Subcutaneous adipose tissue (tissue), 4 donors: ENCODE data around the gene CELSR1. TPM values are rescaled to one million over a fixed set of nuclear protein-coding genes. Genes with fewer than 3 reads are reported as not detected.

Source experiments
- total RNA-seq, 4 donors: library from RNA; depleted of rRNA; stranded (reverse); fragments of >200 nt; gene quantifications; one replicate each; pipeline ENCODE4 v1.1.0, GENCODE V29; 2016
- TF ChIP-seq, protein P1 (sequence below): fragments of 450-650 bp; IDR thresholded peaks from one replicate; pipeline ENCODE4 v1.5.1; 2016; ENCODE audit warnings: low read depth, mild to moderate bottlenecking, control low read depth, antibody characterized with exemption, moderate library complexity

CELSR1 gene
- total RNA-seq, 4 donors from 2014 or later, result 0.16 to 5.6 (median 1.5) TPM

DNA sequence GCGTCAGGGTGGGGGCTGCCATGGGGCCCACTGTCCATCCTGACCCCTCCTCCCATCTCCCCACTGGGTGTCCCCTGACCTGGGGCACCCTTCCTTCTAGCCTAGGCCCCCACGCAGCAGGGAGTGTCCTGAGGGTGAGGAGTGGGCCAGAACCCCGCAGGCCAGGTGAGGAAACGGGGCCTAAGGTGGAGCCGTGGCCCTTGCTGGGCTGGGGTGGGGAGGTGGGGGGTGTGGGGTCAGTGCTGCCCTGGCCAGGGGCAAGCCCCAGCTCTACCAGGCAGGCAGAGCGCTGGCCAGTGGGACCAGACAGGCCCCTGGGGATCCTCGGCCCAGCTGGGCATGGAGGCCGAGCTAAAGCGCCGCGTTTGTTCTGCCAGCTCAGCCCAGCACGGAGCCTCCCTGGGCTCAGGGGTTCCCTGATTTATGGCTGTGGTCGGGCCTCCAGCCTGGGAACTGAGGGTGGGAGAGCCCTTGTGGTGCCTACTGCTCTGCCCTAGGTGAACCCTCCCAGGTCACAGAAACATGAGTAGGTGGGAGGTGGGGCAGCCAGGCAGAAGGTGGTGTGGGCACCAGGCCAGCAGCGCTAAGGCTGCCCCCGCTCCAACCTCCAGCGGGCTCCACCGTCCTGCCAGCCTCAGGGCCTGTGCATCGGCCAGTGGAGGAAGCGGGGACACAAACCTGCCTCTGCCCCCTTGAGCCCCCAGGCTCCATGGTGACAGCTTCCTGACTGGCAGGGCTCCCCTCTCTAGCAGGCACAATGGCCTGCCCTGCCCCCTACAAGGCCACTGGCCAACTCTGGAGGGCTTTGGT, 179.5 kb downstream of the CELSR1 start:
- TF ChIP-seq, protein P1, sequence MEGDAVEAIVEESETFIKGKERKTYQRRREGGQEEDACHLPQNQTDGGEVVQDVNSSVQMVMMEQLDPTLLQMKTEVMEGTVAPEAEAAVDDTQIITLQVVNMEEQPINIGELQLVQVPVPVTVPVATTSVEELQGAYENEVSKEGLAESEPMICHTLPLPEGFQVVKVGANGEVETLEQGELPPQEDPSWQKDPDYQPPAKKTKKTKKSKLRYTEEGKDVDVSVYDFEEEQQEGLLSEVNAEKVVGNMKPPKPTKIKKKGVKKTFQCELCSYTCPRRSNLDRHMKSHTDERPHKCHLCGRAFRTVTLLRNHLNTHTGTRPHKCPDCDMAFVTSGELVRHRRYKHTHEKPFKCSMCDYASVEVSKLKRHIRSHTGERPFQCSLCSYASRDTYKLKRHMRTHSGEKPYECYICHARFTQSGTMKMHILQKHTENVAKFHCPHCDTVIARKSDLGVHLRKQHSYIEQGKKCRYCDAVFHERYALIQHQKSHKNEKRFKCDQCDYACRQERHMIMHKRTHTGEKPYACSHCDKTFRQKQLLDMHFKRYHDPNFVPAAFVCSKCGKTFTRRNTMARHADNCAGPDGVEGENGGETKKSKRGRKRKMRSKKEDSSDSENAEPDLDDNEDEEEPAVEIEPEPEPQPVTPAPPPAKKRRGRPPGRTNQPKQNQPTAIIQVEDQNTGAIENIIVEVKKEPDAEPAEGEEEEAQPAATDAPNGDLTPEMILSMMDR, result no peak

DNA sequence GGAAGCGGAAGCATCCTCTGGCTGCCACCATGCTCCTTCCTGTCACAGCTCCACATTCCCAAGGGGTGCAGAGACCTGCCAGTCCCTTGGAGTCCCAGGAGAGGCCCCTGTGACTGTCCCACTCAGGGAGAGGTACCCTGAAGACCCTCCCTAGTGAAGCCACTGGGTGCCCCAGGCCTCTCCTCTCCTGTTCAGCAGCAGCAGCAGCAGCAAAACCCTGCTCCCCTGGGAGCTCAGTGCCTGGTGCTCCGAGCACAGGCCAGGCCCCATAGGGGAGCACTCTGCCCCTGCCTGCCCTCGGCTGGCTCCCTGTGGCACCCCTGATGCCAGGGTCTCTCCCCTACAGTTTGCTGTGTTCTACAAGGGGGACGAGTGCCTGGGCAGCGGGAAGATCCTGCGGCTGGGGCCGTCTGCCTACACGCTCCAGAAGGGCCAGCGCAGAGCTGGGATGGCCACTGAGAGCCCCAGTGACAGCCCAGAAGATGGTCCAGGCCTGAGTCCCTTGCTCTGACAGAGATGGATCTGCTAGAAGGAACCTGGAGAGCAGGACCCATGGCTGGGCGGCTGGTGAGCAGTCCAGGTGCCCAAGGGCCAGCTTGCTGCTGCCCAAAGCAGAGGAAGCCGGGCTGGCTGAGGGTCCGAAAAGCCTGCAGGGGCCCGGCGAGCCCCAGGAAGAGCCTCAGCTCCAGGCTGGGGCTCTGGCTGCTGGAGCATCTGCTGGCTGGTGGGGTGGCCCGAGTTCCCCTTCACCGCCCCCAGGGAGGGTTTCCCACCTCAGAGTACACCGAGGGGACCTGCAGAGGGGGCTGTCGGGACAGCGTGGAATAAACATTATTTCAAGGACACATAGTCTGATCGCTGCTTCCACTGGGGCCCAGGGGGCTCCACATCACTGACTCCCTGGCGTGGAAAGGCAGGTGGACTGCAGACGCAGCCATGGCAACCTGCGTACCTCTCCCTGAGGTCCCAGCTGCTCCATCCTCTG, 180.6 kb downstream of the CELSR1 start:
- TF ChIP-seq, protein P1, result no peak

DNA sequence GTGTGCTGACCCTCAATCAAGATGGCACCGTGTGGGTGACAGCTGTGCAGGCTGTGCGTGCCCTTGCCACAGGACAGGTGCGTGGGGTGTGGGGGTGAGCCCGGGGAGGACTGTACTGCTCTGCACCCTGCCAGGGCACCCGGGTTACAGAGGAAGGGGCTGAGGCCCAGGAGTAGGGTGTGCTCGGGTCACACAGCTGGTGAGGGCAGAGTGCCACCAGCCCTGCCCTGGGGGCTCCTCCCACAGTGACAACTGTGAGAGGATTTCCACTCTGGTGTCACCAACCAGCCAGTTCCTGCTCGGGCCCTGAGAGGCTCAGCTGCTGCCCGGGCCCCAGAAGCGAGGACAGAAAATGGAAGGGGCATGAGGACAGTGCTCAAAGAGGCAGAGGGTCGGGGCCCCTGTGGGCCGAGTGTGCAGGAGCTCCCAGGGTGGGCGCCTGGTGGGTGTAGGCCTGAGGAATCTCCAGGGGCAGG, 181.4 kb downstream of the CELSR1 start:
- TF ChIP-seq, protein P1, result no peak

DNA sequence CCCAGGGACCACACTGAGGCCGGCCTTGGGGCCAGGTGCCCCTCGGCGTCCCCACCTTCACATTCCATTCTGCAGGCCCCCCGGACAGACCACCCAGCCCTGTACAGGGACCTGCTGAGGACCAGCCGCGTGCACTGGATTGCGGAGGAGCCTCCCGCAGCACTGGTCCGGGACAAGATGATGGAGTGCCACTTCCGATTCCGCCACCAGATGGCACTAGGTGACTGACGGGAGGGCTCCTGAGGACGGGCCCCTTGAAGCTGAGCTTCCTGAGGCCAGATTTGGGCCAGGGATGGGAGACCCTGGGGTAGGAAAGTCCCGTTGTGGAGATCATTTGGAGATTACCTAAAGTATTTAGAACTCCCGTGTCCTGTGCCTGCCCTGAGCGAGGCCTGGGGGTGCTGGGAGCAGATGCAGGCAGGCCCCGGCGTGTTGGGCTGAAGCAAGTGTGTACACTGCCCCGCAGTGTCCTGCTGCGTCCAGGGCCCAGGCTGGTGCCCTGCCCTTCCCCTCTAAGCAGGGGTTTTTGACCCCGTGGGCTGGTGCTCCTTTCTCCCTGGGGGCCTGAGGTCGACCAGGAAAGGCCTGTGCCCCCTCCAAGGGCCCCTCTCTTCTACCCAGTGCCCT, 181.9 kb downstream of the CELSR1 start:
- TF ChIP-seq, protein P1, result no peak

DNA sequence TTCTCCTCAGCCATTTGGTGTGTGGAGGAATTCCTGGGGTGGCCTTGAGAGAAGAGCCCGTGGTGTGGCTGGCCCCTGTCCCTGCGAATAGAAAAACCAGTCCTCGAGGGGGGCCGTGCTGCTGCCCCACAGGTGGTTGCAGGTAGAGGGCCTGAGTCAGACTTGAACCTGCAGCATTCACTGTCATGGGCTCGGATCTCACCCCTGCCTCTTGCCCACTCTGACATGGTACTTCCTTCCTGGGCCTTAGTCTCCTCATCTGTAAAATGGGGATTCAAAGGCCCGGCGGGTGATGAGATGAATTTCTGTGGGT, 182.5 kb downstream of the CELSR1 start:
- TF ChIP-seq, protein P1, result no peak

DNA sequence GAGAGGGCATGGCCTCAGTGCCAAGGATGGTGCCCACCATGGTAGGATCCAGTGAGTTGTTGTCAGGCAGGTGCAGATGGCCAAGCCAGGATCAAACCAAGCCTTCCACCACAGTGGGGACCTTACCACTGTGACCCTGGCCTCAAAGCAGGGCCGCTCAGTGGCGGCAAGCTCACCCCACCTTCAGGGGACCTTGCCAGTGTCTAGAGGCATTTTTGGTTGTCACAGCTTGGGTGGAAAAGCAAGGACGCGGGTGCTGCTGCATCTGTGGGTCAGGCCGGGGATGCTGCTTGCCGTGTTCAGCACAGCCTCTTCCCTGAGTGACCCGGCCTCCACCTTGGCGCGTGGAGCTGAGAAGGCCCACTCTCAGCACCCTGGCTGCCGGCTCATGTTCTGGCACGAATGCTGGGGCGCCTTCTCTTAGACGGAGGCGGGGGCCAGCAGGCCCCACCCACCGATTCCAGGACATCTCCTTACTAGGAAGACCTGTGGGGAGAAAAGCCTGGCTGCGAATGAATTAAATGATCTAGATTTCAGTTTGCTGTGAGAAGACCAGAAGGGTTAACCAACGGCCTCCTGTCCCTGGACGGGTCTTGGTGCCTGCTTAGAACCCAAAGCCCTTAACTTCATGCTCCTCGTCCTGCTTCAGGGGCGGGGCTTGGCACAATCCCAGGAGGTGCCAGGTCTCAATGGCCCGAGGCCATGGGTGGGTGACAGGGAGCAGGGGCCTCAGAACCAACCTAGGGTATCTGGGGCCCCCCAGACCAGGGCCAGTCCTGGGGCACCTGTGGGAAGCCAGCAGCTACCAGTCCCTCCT, 183.0 kb downstream of the CELSR1 start:
- TF ChIP-seq, protein P1, result no peak
